H1 (cell line): Measurements from ENCODE around the gene MSH2. TPM values are rescaled to one million over a fixed set of nuclear protein-coding genes. Genes with fewer than 3 reads are reported as not detected.
"Not testable (repeated sequence)": the region's sequence is repeated elsewhere in the genome, so short reads cannot be mapped to it uniquely, and the experiment has no call there.

Experiments used
- CTCF ChIA-PET: fragments of 300-600 bp; sonication (Branson Sonifier 250); formaldehyde crosslinking; loops from one replicate; lab custom pipeline; 2021; ENCODE audit not compliant: partially characterized antibody; lab: Charles Lee
- POLR2A ChIA-PET: fragments of 300-600 bp; sonication (Branson Sonifier 250); formaldehyde crosslinking; loops from one replicate; lab custom pipeline; 2021; ENCODE audit warnings: inconsistent platforms; ENCODE audit not compliant: partially characterized antibody; lab: Charles Lee
- DNase-seq, 2 experiments: peaks; one replicate each; pipeline versions ENCODE4 v3.0.0 to v3.0.0-alpha.2; 2010 to 2022; ENCODE audit warnings: low spot score in 2 of 2, low read depth in 1 of 2, mixed read lengths in 1 of 2
- FAIRE-seq: peaks from 2 replicates; lab custom pipeline; 2011; peaks lifted over from hg19 to GRCh38; lab: Jason Lieb, UNC
- H2AFZ ChIP-seq: 2 replicates; pipeline ENCODE4 v1.8.1; 2012; ENCODE audit warnings: low read length, inconsistent platforms
- H2AK5ac ChIP-seq: 2 replicates; pipeline ENCODE4 v1.6.1; 2013; ENCODE audit warnings: low read depth, low read length
- H2BK120ac ChIP-seq: replicated peaks from 2 replicates; pipeline ENCODE3; 2013; ENCODE audit warnings: low read depth, low read length, inconsistent platforms
- H2BK12ac ChIP-seq: 2 replicates; pipeline ENCODE4 v1.6.1; 2013; ENCODE audit warnings: low read depth, low read length
- H2BK15ac ChIP-seq: 2 replicates; pipeline ENCODE4 v1.6.1; 2013; ENCODE audit warnings: low read length
- H2BK20ac ChIP-seq: 2 replicates; pipeline ENCODE4 v1.6.1; 2013; ENCODE audit warnings: low read length
- H2BK5ac ChIP-seq: 2 replicates; pipeline ENCODE4 v1.6.1; 2013; ENCODE audit warnings: low read depth, low read length
- H3K14ac ChIP-seq: 2 replicates; pipeline ENCODE4 v1.6.1; 2013; ENCODE audit warnings: inconsistent platforms; ENCODE audit not compliant: insufficient read length
- H3K18ac ChIP-seq: 2 replicates; pipeline ENCODE4 v1.6.1; 2013; ENCODE audit warnings: low read length; ENCODE audit errors: extremely low read depth
- H3K23ac ChIP-seq: 2 replicates; pipeline ENCODE4 v1.6.1; 2013; ENCODE audit warnings: inconsistent platforms; ENCODE audit not compliant: insufficient read length
- H3K23me2 ChIP-seq: 2 replicates; pipeline ENCODE4 v1.6.1; 2013; ENCODE audit warnings: low read depth, low read length
- H3K27ac ChIP-seq: 2 replicates; pipeline ENCODE4 v1.6.1; 2011; ENCODE audit warnings: low read depth, low read length, inconsistent platforms
- H3K27me3 ChIP-seq, 4 experiments: replicated peaks in 1 of 4; 1 replicate in 1 of 4; 2 replicates in 3 of 4; pipeline versions ENCODE4 v1.6.1 to v1.8.1; 2011 to 2013; ENCODE audit warnings: low read length in 3 of 4, mild to moderate bottlenecking in 3 of 4, inconsistent platforms in 2 of 4, mixed read lengths in 2 of 4, moderate library complexity in 1 of 4; ENCODE audit not compliant: control insufficient read depth in 3 of 4, insufficient read depth in 3 of 4; ENCODE audit errors: extremely low read depth in 1 of 4
- H3K36me3 ChIP-seq, 4 experiments: 2 replicates each; pipeline versions ENCODE4 v1.6.1 to v1.8.1; 2011 to 2013; ENCODE audit warnings: mild to moderate bottlenecking in 4 of 4, low read length in 3 of 4, moderate library complexity in 2 of 4, control low read depth in 1 of 4, inconsistent platforms in 1 of 4; ENCODE audit not compliant: insufficient read depth in 4 of 4, control insufficient read depth in 2 of 4
- H3K4ac ChIP-seq: replicated peaks from 2 replicates; pipeline ENCODE3; 2013; ENCODE audit warnings: low read length, low read depth, mixed read lengths, inconsistent platforms; ENCODE audit not compliant: insufficient read length
- H3K4me1 ChIP-seq, 4 experiments: replicated peaks in 1 of 4; 1 replicate in 1 of 4; 2 replicates in 3 of 4; pipeline versions ENCODE4 v1.6.1 to v1.8.1; 2011 to 2013; ENCODE audit warnings: low read length in 3 of 4, inconsistent platforms in 2 of 4, mixed read lengths in 1 of 4; ENCODE audit not compliant: insufficient read depth in 4 of 4, control insufficient read depth in 3 of 4
- H3K4me2 ChIP-seq, 2 experiments: 2 replicates each; pipeline versions ENCODE4 v1.6.1 to v1.8.1; 2011 to 2013; ENCODE audit warnings: low read depth in 2 of 2, low read length in 2 of 2, control low read depth in 1 of 2, inconsistent platforms in 1 of 2, mild to moderate bottlenecking in 1 of 2; ENCODE audit not compliant: insufficient read depth in 1 of 2
- H3K4me3 ChIP-seq, 4 experiments: fragments of 200-600, 300-600 bp in 1 of 4; sonication (generic), shearing (Covaris generic), sonication (Bioruptor Twin) in 1 of 4; 2 replicates each; pipeline versions ENCODE4 v1.5.1 to v1.8.1; 2011 to 2016; ENCODE audit warnings: low read length in 4 of 4, low read depth in 3 of 4, control low read depth in 2 of 4, inconsistent platforms in 2 of 4, mild to moderate bottlenecking in 2 of 4, mixed read lengths in 1 of 4, moderate library complexity in 1 of 4; ENCODE audit not compliant: insufficient read depth in 2 of 4; ENCODE audit errors: extremely low read depth in 1 of 4
- H3K56ac ChIP-seq: replicated peaks from 2 replicates; pipeline ENCODE3; 2013; ENCODE audit warnings: low read depth, mild to moderate bottlenecking, mixed read lengths, low read length, inconsistent platforms; ENCODE audit not compliant: insufficient read length
- H3K79me1 ChIP-seq: 2 replicates; pipeline ENCODE4 v1.6.1; 2013; ENCODE audit warnings: low read depth, low read length, control low read depth
- H3K79me2 ChIP-seq, 2 experiments: 2 replicates each; pipeline versions ENCODE4 v1.6.1 to v1.8.1; 2012 to 2013; ENCODE audit warnings: low read length in 2 of 2, mild to moderate bottlenecking in 2 of 2, inconsistent platforms in 1 of 2; ENCODE audit not compliant: insufficient read depth in 2 of 2, control insufficient read depth in 1 of 2
- H3K9ac ChIP-seq, 4 experiments: replicated peaks in 1 of 4; 1 replicate in 1 of 4; 2 replicates in 3 of 4; pipeline versions ENCODE4 v1.6.1 to v1.8.1; 2011 to 2013; ENCODE audit warnings: low read depth in 3 of 4, low read length in 3 of 4, control low read depth in 2 of 4, mild to moderate bottlenecking in 2 of 4, moderate library complexity in 2 of 4, inconsistent platforms in 1 of 4; ENCODE audit errors: extremely low read depth in 1 of 4
- H3K9me3 ChIP-seq, 2 experiments: 2 replicates each; pipeline versions ENCODE4 v1.6.1 to v1.8.1; 2012 to 2013; ENCODE audit warnings: mild to moderate bottlenecking in 2 of 2, moderate library complexity in 2 of 2, control low read depth in 1 of 2, inconsistent platforms in 1 of 2, low read depth in 1 of 2, low read length in 1 of 2, mixed read lengths in 1 of 2; ENCODE audit not compliant: insufficient read depth in 2 of 2
- H4K20me1 ChIP-seq, 2 experiments: replicated peaks in 1 of 2; 2 replicates each; pipeline versions ENCODE3 to v1.8.1; 2011 to 2013; ENCODE audit warnings: inconsistent platforms in 2 of 2, low read length in 2 of 2, mild to moderate bottlenecking in 1 of 2; ENCODE audit not compliant: insufficient read depth in 2 of 2, control insufficient read depth in 1 of 2
- H4K5ac ChIP-seq: 2 replicates; pipeline ENCODE4 v1.6.1; 2013; ENCODE audit warnings: low read length, low read depth, mixed read lengths, inconsistent platforms; ENCODE audit not compliant: insufficient read length
- H4K8ac ChIP-seq: 2 replicates; pipeline ENCODE4 v1.8.0; 2013; ENCODE audit warnings: mild to moderate bottlenecking, moderate library complexity, low read length, inconsistent platforms; ENCODE audit not compliant: insufficient read depth; ENCODE audit errors: extremely low read depth
- H4K91ac ChIP-seq: replicated peaks from 2 replicates; pipeline ENCODE3; 2013; ENCODE audit warnings: low read length, mixed read lengths, inconsistent platforms; ENCODE audit not compliant: insufficient read length
- JUN ChIP-seq: IDR thresholded peaks from 2 replicates; pipeline ENCODE4 v1.6.1; 2011; ENCODE audit warnings: low read depth, mild to moderate bottlenecking, improper control_type of control experiment, low read length
- NANOG ChIP-seq: IDR thresholded peaks from 2 replicates; pipeline ENCODE4 v1.6.1; 2011; ENCODE audit warnings: low read length, low read depth, mild to moderate bottlenecking, inconsistent platforms; ENCODE audit not compliant: insufficient read depth, poor library complexity, severe bottlenecking
- NRF1 ChIP-seq: IDR thresholded peaks from 2 replicates; pipeline ENCODE4 v1.6.1; 2011; ENCODE audit warnings: mild to moderate bottlenecking, low read depth, low read length, improper control_type of control experiment
- RNF2 ChIP-seq: fragments of 200-900, 300-1000 bp; sonication (generic); IDR thresholded peaks from 2 replicates; pipeline ENCODE4 v1.7.1; 2016; ENCODE audit warnings: borderline replicate concordance, low read depth, mild to moderate bottlenecking, antibody characterized with exemption, low read length; ENCODE audit not compliant: poor library complexity, severe bottlenecking; ENCODE audit errors: missing control alignments
- WGBS, 2 experiments: shearing (Covaris generic) in 1 of 2; methylation state at CpG; one replicate each; pipeline versions ENCODE4 v1.1.6 to v1.1.7; 2013 to 2015; ENCODE audit warnings: low lambda C conversion rate in 2 of 2, mixed read lengths in 2 of 2, inconsistent platforms in 1 of 2, low coverage in 1 of 2, missing lambda C conversion rate in 1 of 2; ENCODE audit not compliant: insufficient replicate concordance in 2 of 2, insufficient coverage in 1 of 2, insufficient read length in 1 of 2; ENCODE audit errors: extremely low coverage in 1 of 2, missing lambda C conversion rate in 1 of 2; 5-methylcytosine and 5-hydroxymethylcytosine counted together
- polyA plus RNA-seq, 7 experiments: library from polyadenylated mRNA; depleted of rRNA in 3 of 7; stranded (reverse) in 5 of 7; unstranded in 2 of 7; fragments of >200 nt in 5 of 7; fragments of 200-250 nt in 2 of 7; gene quantifications; 1 replicate in 5 of 7; 2 replicates in 1 of 7; 4 replicates in 1 of 7; pipeline versions ENCODE4 v1.2.1 to v1.2.3, GENCODE V29; 2011 to 2013; ENCODE audit warnings: missing spikeins in 2 of 7, mixed read lengths in 2 of 7
- total RNA-seq: library from RNA; stranded (reverse); fragmentation: NEBNext Ultra II Directional; extraction: Animal tissue kit (Norgen Biotek cat#: 25700); gene quantifications from 2 replicates; pipeline ENCODE4 v1.2.1, GENCODE V29; 2021

MSH2 gene
- total and polyA plus RNA-seq, 2 of the 8 experiments (the other 6 are each of a cell fraction or from before 2014, with no cell fraction given) = 64.1 to 228 TPM

DNA sequence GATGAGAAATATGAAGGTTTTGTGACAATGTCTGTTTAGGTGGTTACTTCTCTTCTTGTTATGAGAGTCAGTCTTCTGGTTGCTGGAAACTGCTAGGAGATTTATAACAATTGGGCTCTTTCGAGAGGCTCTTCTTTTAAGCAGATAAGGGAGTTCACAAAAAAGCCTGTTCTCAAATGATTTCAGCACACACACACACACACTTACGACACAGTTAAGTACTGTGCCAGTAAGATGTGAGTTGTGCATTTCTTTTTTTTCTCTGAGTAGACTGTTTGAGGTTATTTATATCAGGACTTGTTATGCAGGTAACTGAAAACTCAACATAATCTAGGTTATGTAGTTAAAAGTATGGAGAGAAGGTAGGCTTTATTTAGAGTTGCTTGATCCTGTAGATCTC lies 49.8 kb downstream of the MSH2 start (continued):
- TF ChIP-seq NANOG (no peak), RNF2 (no peak), NRF1 (no peak), JUN (no peak)

- H2BK12ac ChIP-seq, H3K4me1 ChIP-seq, H3K9me3 ChIP-seq, H3K79me1 ChIP-seq, H3K4ac ChIP-seq, DNase-seq, H4K91ac ChIP-seq, H3K23ac ChIP-seq, H3K9ac ChIP-seq, FAIRE-seq, H3K27me3 ChIP-seq, H3K4me2 ChIP-seq, H4K5ac ChIP-seq, H2BK120ac ChIP-seq, H2AFZ ChIP-seq, H2AK5ac ChIP-seq, H3K56ac ChIP-seq, H2BK20ac ChIP-seq, H4K8ac ChIP-seq, H3K14ac ChIP-seq, H3K27ac ChIP-seq, H3K4me3 ChIP-seq, H2BK5ac ChIP-seq, H3K18ac ChIP-seq, H4K20me1 ChIP-seq, H3K23me2 ChIP-seq, CTCF ChIA-PET, H2BK15ac ChIP-seq: not testable (repeated sequence)
- peaks cover 0 to 41% of the 10 kb centered on the region in 2 experiments; a peak in 2 of 4 replicates for H3K79me2 ChIP-seq
- H3K36me3 ChIP-seq = peaks cover 4 to 35% (median 18%) of the 10 kb centered on the region in 4 experiments
- 94% methylated on average over 5 of the region's 5 CpGs; no CpG with 5 or more reads in 1 of the 2 experiments for WGBS, 2 experiments
- POLR2A ChIA-PET = interaction anchor here (1.5 to 2.6 kb wide), 4 partner anchors 11 to 110 kb away, joined by 3 to 7 read pairs (median 4); no protein-coding TSS in a partner anchor
Measured at GRCh38 chr2:47454818-47455217, 51.9 kb downstream of the MSH2 start.
